MV-4-11 (cell line): ENCODE measurements around the gene SUFU.

ENCODE experiments used
- DNase-seq: peaks from one replicate; lab custom pipeline; 2025; lab: John Stamatoyannopoulos, UW

The SUFU gene

GRCh38 chr10:102597131-102597991, 93.6 kb downstream of the SUFU start:
- peak; percentile 46 for DNase-seq

- DNase-seq: no peak
These were observed 94.5 kb downstream of the SUFU start for GRCh38 chr10:102598243-102598642.

DNA sequence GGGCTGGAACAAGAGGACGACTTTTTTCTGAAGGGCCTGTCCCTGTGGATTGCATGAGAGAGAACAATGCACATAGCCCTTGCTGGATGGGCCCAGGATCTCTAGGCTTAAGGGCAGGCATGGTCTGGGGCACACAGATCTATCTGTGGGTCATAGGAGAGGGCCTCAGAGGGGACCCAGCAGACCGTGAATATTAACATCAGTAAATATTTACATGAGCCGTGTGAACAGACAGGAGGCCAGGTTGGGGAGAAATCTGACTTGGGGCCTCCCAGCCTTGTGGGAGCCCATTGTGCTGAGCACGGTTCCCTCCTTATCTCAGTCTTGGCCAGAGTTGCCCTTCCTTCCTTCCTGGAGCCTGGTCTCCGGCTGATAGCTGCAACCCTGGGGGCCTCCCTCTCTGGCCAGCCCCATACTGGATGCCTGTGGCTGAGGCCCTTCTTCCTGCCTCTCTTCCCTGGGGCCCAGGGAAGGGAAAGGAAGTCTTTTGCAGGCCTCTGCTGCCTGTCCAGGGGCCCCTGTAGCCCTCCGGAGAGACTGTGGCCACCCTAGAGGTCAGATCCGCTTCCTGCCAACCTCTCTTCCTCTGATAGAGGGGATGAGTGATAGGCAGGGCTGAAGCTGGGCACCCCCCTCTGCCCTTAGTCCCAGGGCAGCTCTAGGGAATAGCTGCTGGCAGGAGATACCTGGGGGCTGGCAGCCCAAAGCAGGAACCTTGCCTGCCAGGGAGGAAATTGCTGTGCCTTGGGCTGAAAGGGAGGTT, 96.0 kb downstream of the SUFU start:
- DNase-seq: no peak

DNA sequence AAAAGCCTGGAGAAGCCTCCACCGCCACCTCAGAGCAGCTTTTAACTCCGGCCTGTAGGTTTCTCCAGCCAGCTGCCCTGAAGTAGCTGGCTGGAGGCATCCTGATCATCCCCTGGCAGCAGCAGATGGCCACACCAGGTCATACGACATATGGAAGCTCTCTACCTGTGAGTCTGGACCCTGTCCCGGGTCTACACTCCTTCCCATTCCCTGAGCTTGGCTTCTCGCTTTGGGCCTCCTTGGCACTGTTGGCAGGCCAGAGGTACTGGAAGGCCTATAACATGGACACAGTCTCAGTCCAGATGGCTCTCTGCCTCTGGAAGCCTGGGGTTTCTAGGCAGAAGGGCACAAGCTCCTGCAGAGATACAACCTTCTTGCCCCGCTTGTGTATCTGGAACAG, 97.0 kb downstream of the SUFU start:
- no peak for DNase-seq

- DNase-seq: no peak
These were observed 97.9 kb downstream of the SUFU start for GRCh38 chr10:102601639-102602038.

DNA sequence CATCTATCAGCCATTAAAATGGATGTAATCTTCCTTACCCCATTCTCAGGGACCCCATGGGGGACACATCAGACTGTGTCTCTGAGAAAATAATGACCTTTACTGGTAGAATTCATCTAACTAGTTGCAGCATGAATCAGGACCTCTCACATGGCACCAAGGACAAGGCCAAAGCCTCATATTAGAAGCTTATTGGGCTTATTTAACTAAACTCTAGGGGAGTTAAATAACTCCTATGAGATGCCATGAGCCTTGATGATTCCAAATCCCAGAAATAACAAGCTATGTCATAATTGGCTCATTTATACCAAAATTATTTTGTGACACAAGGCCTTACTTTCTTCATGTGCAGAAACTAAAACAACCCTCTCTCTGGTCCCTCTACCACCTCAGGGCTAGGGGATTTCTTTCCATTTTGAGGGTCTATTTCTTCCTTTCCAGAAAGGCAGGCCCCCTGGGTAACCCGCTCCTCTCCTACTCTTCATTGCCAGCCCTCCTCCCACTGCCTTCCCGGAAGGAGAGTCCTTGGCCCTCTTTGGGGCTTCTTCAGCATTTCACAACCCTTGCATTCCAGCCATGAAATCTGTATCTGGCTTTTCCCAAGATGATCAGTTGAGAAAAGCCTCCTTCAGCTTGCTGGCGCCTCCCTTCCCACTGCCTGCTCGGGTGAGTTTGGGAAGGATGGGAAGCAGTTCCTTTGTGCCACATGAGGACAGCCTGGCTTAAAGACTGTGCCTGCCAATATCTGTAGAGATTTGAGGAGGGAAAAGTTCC, 98.7 kb downstream of the SUFU start:
- DNase-seq: no peak

DNA sequence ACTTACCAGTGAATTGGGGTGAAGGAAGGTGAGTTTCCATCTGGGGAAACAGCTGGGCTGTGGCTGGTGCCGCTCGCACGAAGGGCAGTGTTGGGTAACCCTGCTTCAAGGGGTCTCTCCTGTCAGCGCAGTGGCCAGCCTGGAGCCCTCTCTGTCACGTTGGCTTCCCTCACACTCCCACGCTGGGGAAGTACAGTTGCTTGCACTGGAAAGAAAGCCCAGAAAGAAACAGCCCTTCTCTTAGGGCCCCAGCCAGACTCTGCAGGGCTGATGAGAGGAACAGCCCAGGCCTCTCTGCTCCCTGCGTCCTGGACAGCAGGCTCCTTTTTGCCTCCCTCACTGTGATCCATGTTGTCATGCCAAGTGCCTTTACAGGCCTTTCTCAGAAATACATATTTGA, 100.2 kb downstream of the SUFU start:
- DNase-seq: no peak

DNA sequence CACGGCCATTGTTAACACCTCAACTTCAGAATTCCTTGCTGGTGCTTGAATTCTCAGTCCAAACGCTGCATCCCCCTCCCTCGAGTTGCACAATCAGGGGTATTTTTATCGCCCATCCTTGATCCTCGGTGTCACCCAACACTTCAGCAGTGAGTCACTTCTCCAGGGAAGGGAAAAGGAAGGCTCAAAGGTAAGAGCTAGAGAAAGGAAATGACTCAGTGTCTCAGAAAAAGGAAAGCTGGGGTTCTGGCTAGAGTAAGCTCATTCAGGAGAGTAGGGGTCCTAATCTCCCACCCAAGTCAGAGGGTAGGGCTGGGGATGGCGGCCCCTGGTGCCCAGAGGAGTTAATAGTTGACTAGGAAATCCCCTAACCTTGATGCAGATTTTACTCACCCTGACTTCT, 100.7 kb downstream of the SUFU start:
- DNase-seq: no peak

GRCh38 chr10:102605712-102606111, 101.9 kb downstream of the SUFU start:
- no peak for DNase-seq

DNA sequence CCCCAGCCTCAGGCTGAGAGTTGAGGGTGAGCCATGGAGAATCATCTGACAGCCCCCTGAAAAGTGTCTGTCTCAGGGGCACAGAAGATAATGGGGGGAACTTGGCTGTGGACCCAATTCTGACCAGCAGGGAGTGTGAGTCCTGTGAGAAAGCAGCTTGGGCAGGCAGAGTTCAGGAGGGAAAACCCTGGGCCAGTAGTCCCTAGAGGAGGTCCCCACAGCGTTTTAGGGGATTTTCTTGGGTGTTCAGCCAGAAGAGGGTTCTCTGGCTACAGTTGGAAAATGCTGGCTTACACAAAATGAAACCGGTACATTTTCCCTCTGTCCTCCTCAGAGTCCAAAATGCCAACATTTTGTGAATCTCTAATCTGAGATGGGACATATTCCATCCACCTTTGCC, 104.7 kb downstream of the SUFU start:
- DNase-seq: no peak

DNA sequence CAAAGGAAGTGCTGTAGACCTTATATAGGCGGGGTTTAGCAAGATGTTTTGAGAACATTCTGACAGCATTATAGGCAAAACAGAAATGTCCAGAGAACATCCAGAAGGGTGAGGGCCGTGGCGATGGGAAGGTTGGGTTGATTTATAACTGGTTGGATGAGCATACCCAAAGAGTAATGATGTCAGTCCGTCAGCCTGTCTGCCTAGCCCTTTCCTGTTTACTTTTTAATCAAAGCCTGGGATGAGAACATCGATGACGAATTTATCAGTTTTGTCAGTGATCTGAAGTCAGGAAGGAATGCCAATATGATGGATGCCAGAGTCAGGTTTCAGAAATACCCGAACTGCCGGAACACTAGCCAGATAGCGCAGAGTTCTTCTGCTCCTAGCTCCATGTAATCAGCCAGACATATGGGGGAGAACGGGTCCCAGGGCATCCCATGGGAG, 106.7 kb downstream of the SUFU start:
- DNase-seq: no peak

- DNase-seq: no peak
These were observed 107.8 kb downstream of the SUFU start for GRCh38 chr10:102611514-102612087.

DNA sequence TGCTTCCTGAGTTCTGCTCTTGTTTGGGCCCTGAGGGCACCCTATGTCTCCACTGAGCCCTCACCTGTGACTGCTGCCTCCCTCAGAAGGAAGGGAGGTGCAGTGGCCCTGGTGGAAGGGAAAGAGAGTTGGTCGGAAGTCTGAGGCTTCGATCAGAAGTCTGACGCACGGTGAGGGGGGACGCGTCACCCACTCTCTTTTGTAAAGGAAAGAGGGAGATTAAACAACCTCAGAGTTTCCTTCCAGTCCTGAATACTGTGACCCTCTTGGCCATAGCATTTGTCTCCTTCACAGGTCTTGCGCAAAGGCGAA, 109.1 kb downstream of the SUFU start:
- DNase-seq: no peak

DNA sequence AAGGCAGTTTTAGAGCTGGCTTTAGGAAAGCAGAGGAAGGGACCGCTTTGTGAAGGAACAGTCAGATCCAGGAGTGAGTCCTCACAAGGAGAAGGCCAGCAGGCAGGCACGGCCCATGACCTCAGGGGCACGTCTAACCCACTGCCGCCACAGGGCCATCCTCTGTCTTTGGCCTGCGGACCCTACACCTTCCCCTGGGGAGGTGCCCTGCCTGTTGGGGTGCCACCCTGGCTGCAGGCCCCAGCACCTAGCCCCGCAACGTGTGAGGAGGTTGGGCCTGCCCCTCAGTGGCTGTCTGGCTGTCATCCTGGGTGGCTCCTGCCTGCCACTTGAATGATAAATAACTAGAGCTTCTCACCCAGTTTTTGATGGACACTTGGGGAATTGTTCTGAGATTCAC, 109.5 kb downstream of the SUFU start:
- DNase-seq: no peak

- no peak for DNase-seq
These were observed 110.0 kb downstream of the SUFU start for GRCh38 chr10:102613785-102614184.

GRCh38 chr10:102614888-102615287, 111.1 kb downstream of the SUFU start:
- DNase-seq: no peak

DNA sequence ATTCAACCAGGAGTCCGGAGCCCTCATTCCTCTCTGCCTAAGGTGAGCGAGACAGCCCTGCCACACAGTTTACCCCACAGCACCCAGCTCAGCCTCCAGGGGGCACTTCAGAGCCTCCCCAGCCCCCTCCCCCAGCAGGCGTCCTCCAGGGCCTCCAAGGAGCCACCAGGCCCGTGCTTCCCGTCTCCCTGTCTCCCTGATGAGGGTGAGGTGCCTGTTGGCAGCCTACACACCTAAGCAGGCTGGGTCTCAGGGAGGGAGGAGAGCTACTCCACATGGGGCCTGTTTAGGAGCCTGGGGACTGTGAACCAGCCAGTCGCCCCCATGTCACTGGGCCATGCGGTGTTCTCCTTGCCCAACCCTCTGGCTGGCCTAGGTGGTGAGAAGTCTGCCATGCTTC, 111.6 kb downstream of the SUFU start:
- no peak for DNase-seq

DNA sequence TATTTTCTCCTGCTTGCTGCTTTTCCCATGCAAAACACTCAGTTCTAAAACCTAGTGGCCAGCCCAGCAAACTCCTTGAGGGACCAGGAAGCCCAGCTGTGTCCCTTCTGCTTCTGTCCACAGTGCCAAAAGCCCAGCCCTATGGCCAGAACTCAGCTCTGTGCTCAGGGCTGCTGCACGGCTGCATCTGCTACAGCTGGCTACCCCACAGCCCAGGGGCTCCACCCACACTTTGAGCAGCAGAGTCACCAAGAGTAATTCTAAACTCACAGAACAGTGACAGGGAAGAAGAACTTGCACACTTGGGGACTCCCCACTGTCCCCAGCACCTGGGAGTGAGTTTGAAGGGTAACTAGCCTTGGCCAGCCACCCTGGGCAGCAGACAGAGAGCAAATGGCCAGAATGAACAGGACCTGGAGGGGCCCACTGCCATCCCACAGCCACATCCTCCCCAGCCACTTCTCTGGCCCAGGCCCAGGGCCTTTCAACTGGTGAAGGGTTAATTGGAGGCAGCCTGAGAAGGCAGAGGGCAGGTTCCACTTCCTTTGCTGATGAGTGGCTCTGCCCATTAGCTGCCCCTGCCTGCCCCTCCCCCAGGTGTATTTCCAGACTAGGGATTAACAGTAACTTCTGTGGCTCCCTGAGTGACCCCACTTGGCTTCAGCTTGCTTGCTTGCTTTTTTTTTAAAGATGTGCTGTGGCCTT, 112.4 kb downstream of the SUFU start:
- DNase-seq: peak; percentile 59

DNA sequence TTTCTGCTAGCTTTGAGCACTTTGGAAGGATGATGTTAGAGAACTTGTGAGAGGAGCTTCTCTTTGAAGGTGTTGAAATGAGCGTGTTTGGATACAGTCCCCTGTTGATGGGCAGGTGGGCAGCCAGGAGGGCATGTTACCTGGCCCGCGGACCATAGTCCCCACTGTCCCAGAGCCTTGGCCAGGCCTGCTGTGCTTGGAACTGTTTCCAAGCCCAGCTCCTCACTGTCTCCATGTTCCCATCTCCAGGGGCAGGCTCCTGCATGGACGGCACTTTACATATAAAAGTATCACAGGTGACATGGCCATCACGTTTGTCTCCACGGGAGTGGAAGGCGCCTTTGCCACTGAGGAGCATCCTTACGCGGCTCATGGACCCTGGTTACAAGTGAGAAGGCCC, 113.3 kb downstream of the SUFU start:
- no peak for DNase-seq

DNA sequence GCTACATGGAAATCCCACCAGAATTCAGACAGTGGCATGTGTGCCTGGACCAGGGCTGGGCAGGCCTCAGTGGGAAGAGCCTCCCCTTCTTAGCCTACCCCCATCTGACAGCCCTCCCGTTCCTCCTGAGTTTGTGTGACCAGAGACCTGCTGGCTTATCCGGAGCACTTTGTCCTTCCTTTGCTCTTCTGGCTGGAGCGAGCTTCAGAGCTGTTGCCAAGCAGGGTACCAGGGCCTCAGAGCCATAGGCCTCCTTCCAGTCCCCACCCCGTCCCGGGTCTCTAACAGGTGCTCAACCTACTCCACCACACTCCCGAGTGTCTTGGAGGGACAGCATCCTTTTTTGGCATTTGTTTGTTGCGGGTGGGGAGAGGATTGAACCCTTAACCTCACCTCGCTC, 114.0 kb downstream of the SUFU start:
- no peak for DNase-seq

GRCh38 chr10:102619281-102619981, 115.7 kb downstream of the SUFU start:
- DNase-seq: no peak
